ENCODE data around the gene VAPA. TPM values are rescaled to one million over a fixed set of nuclear protein-coding genes. Genes with fewer than 3 reads are reported as not detected.

VAPA gene
- total and polyA plus RNA-seq, 9 of the 15 experiments (the other 6 are each of a cell fraction or from before 2014, with no cell fraction given) = 219 to 902 (median 526) TPM

DNA sequence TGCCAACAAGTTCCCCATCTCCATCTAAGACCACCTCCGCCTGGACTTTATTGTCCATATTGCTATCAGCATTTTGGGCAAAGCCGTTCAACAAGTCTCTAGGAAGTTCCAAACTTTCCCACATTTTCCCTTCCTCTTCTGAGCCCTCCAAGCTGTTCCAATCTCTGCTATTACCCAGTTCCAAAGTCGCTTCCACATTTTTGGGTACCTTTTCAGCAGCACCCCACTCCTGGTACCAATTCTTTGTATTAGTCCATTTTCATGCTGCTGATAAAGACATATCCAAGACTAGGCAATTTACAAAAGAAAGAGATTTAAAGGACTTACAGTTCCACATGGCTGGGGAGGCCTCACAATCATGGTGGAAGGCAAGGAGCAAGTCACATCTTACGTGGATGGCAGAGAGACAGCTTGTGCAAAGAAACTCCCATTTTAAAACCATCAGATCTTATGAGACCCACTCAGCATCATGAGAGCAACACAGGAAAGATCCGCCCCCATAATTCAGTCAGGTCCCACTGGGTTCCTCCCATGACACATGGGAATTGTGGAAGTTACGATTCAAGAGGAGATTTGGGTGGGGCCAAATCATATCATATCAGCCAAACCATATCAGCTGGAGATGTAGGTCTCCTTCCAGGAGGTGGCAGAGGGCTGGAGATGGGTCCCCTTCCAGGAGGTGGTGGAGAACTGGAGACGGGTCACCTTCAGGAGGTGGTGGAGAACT, 47.9 kb upstream of the VAPA start (continued):
- TF ChIP-seq CBX5 (IDR thresholded peaks at IDR 0.05; ENCODE audit: borderline replicate concordance, low read depth) = peak; percentile 38; the same call in 1 of the 2 replicates
- TF ChIP-seq, protein P1, sequence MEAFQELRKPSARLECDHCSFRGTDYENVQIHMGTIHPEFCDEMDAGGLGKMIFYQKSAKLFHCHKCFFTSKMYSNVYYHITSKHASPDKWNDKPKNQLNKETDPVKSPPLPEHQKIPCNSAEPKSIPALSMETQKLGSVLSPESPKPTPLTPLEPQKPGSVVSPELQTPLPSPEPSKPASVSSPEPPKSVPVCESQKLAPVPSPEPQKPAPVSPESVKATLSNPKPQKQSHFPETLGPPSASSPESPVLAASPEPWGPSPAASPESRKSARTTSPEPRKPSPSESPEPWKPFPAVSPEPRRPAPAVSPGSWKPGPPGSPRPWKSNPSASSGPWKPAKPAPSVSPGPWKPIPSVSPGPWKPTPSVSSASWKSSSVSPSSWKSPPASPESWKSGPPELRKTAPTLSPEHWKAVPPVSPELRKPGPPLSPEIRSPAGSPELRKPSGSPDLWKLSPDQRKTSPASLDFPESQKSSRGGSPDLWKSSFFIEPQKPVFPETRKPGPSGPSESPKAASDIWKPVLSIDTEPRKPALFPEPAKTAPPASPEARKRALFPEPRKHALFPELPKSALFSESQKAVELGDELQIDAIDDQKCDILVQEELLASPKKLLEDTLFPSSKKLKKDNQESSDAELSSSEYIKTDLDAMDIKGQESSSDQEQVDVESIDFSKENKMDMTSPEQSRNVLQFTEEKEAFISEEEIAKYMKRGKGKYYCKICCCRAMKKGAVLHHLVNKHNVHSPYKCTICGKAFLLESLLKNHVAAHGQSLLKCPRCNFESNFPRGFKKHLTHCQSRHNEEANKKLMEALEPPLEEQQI (IDR thresholded peaks at IDR 0.05) = 0 out of 2 replicates have a peak, but pooled peaks have one; percentile 55
- no peak for TF ChIP-seq NR2C1 (IDR thresholded peaks at IDR 0.05)
- TF ChIP-seq NR2C1 (tag; IDR thresholded peaks at IDR 0.05) = no peak
- no peak for TF ChIP-seq RAD21 (CRISPR knock-in tag; conservative IDR thresholded peaks at IDR 0.05 in 1 of 2, IDR thresholded peaks at IDR 0.05 in 1 of 2)
- TF ChIP-seq GABPA (tag; conservative IDR thresholded peaks at IDR 0.05; ENCODE audit: low read depth) = no peak
- TF ChIP-seq ZNF707 (CRISPR knock-in tag; conservative IDR thresholded peaks at IDR 0.05) = peak; percentile 100
- peak; percentile 55; the same call in 1 of the 2 replicates for TF ChIP-seq ADNP (tag; IDR thresholded peaks at IDR 0.05)
- TF ChIP-seq, protein P2, sequence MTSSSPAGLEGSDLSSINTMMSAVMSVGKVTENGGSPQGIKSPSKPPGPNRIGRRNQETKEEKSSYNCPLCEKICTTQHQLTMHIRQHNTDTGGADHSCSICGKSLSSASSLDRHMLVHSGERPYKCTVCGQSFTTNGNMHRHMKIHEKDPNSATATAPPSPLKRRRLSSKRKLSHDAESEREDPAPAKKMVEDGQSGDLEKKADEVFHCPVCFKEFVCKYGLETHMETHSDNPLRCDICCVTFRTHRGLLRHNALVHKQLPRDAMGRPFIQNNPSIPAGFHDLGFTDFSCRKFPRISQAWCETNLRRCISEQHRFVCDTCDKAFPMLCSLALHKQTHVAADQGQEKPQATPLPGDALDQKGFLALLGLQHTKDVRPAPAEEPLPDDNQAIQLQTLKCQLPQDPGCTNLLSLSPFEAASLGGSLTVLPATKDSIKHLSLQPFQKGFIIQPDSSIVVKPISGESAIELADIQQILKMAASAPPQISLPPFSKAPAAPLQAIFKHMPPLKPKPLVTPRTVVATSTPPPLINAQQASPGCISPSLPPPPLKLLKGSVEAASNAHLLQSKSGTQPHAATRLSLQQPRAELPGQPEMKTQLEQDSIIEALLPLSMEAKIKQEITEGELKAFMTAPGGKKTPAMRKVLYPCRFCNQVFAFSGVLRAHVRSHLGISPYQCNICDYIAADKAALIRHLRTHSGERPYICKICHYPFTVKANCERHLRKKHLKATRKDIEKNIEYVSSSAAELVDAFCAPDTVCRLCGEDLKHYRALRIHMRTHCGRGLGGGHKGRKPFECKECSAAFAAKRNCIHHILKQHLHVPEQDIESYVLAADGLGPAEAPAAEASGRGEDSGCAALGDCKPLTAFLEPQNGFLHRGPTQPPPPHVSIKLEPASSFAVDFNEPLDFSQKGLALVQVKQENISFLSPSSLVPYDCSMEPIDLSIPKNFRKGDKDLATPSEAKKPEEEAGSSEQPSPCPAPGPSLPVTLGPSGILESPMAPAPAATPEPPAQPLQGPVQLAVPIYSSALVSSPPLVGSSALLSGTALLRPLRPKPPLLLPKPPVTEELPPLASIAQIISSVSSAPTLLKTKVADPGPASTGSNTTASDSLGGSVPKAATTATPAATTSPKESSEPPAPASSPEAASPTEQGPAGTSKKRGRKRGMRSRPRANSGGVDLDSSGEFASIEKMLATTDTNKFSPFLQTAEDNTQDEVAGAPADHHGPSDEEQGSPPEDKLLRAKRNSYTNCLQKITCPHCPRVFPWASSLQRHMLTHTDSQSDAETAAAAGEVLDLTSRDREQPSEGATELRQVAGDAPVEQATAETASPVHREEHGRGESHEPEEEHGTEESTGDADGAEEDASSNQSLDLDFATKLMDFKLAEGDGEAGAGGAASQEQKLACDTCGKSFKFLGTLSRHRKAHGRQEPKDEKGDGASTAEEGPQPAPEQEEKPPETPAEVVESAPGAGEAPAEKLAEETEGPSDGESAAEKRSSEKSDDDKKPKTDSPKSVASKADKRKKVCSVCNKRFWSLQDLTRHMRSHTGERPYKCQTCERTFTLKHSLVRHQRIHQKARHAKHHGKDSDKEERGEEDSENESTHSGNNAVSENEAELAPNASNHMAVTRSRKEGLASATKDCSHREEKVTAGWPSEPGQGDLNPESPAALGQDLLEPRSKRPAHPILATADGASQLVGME (CRISPR knock-in tag; IDR thresholded peaks at IDR 0.05) = no peak
- TF ChIP-seq, protein P3, sequence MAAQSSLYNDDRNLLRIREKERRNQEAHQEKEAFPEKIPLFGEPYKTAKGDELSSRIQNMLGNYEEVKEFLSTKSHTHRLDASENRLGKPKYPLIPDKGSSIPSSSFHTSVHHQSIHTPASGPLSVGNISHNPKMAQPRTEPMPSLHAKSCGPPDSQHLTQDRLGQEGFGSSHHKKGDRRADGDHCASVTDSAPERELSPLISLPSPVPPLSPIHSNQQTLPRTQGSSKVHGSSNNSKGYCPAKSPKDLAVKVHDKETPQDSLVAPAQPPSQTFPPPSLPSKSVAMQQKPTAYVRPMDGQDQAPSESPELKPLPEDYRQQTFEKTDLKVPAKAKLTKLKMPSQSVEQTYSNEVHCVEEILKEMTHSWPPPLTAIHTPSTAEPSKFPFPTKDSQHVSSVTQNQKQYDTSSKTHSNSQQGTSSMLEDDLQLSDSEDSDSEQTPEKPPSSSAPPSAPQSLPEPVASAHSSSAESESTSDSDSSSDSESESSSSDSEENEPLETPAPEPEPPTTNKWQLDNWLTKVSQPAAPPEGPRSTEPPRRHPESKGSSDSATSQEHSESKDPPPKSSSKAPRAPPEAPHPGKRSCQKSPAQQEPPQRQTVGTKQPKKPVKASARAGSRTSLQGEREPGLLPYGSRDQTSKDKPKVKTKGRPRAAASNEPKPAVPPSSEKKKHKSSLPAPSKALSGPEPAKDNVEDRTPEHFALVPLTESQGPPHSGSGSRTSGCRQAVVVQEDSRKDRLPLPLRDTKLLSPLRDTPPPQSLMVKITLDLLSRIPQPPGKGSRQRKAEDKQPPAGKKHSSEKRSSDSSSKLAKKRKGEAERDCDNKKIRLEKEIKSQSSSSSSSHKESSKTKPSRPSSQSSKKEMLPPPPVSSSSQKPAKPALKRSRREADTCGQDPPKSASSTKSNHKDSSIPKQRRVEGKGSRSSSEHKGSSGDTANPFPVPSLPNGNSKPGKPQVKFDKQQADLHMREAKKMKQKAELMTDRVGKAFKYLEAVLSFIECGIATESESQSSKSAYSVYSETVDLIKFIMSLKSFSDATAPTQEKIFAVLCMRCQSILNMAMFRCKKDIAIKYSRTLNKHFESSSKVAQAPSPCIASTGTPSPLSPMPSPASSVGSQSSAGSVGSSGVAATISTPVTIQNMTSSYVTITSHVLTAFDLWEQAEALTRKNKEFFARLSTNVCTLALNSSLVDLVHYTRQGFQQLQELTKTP (IDR thresholded peaks at IDR 0.05; ENCODE audit: low read depth in 1 of 2, partially characterized antibody in 2 of 2) = peak in 1 of 2 experiments; percentile 38
- TF ChIP-seq KLF1 (tag; IDR thresholded peaks at IDR 0.05) = no peak
- TF ChIP-seq TBP (optimal IDR thresholded peaks at IDR 0.05; ENCODE audit: low read depth, low read length) = no peak
- TF ChIP-seq CHD4 (IDR thresholded peaks at IDR 0.05; ENCODE audit: insufficient read depth, insufficient replicate concordance, low read depth, low read length, poor library complexity, severe bottlenecking) = peak; percentile 33
